RCC 7860 (cell line): ENCODE measurements around the gene VHLL.

Experiments used
- DNase-seq: peaks from one replicate; pipeline ENCODE4 v3.0.0-alpha.2; 2015; ENCODE audit warnings: low spot score
- FAIRE-seq: peaks from 2 replicates; lab custom pipeline; 2012; peaks lifted over from hg19 to GRCh38; lab: Jason Lieb, UNC

Gene VHLL

GRCh38 chr1:156258859-156259258, 40.2 kb downstream of the VHLL start:
- FAIRE-seq (no peak), DNase-seq (no peak)

- FAIRE-seq, result no peak
These were observed 41.4 kb downstream of the VHLL start for GRCh38 chr1:156257711-156258110.

GRCh38 chr1:156253634-156254033, 45.5 kb downstream of the VHLL start:
- DNase-seq (no peak), FAIRE-seq (no peak)

More at GRCh38 chr1:156257711-156258110, 41.4 kb downstream of the VHLL start:
- no peak for DNase-seq

GRCh38 chr1:156251527-156251926, 47.6 kb downstream of the VHLL start:
- DNase-seq, result no peak

DNA sequence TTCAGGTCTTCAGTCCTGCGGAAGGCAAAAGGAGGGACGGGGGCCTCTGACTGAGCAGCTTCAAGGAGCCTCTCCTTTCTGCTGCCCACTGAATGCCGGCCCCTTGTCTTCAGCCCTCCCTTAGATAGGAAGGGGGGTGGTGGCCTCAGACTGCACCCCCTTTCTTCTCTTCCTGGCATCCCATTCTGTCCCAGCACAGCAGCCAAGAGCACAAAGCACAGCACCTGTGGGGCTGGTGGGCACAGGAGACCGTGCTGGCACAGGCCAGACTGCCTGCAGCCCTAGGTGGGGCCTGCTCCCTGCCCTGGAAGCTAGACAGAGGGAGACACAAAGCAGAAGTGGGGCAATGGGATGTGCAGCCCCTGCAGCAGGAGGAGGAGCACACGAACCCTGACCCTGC, 49.5 kb downstream of the VHLL start:
- no peak for DNase-seq
- FAIRE-seq, result no peak

More at GRCh38 chr1:156251527-156251926, 47.6 kb downstream of the VHLL start:
- no peak for FAIRE-seq
